GM13977 (cell line): Measurements from ENCODE around the gene CIDEA.
"Not testable (repeated sequence)": the region's sequence is repeated elsewhere in the genome, so short reads cannot be mapped to it uniquely, and the experiment has no call there.

Experiments used
- DNase-seq: peaks from one replicate; pipeline ENCODE4 v3.0.0; 2012; ENCODE audit warnings: low spot score
- in situ Hi-C: fragments of 300-500 bp; cut with MboI; formaldehyde crosslinking; loops from one replicate; pipeline ENCODE4 v1.12.0; 2022; ENCODE audit warnings: low sequenced_read_pairs, low pct_unique_long_range_greater_than_20kb, mixed read lengths, inconsistent platforms; ENCODE audit not compliant: unreplicated experiment
- TF ChIP-seq, protein P1 (sequence below): IDR thresholded peaks from 2 replicates; pipeline ENCODE4 v1.5.1; 2012; ENCODE audit warnings: mild to moderate bottlenecking, control low read depth; ENCODE audit not compliant: insufficient read depth; ENCODE audit errors: extremely low read depth, missing control alignments

CIDEA gene, protein sequence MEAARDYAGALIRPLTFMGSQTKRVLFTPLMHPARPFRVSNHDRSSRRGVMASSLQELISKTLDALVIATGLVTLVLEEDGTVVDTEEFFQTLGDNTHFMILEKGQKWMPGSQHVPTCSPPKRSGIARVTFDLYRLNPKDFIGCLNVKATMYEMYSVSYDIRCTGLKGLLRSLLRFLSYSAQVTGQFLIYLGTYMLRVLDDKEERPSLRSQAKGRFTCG

GRCh38 chr18:12254136-12254819 lies at the start of gene CIDEA:
TSS of gene CIDEA (plus strand) at chr18:12254361. CDS start at chr18:12254384, 23 bp downstream.
- TF ChIP-seq, protein P1, sequence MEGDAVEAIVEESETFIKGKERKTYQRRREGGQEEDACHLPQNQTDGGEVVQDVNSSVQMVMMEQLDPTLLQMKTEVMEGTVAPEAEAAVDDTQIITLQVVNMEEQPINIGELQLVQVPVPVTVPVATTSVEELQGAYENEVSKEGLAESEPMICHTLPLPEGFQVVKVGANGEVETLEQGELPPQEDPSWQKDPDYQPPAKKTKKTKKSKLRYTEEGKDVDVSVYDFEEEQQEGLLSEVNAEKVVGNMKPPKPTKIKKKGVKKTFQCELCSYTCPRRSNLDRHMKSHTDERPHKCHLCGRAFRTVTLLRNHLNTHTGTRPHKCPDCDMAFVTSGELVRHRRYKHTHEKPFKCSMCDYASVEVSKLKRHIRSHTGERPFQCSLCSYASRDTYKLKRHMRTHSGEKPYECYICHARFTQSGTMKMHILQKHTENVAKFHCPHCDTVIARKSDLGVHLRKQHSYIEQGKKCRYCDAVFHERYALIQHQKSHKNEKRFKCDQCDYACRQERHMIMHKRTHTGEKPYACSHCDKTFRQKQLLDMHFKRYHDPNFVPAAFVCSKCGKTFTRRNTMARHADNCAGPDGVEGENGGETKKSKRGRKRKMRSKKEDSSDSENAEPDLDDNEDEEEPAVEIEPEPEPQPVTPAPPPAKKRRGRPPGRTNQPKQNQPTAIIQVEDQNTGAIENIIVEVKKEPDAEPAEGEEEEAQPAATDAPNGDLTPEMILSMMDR, result no peak
- in situ Hi-C loops, result no loop called here
- DNase-seq, result no peak

DNA sequence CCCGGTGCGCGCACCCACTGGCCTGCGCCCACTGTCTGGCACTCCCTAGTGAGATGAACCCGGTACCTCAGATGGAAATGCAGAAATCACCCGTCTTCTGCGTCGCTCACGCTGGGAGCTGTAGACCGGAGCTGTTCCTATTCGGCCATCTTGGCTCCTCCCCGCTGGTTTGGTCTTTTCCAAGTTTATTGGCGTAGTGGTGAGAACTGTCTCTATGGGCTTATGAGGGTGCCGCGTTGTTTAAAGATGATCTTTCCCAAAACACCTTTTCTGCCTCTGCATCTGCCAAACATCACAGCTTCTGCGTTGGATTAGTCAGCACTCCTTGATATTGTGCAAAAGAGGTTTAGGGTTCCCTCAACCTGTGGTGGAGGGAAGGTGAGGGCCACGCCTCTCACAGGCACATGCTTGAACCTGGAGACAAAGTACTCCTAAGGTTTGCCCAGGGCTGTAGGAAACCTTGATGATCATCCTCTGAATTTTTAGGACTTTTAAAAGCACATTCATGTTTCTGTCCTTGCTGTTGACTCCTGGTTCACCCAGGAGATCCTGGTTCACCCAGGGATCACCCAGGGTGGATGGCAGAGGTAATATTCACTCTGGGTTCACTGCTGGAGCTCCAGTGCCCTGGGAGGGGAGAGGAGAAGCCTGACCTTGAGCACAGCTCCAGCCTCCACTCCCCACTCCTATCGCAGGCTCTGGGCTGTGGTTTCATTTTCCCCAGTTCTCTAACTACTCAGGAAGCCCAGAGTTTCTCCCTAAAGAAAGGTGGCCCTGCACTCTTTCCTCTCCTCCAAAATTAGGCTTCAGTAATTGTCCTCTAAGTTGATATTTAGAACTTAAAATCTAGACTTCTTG lies 45.6 kb upstream of the CIDEA start:
- in situ Hi-C loops, DNase-seq: not testable (repeated sequence)

DNA sequence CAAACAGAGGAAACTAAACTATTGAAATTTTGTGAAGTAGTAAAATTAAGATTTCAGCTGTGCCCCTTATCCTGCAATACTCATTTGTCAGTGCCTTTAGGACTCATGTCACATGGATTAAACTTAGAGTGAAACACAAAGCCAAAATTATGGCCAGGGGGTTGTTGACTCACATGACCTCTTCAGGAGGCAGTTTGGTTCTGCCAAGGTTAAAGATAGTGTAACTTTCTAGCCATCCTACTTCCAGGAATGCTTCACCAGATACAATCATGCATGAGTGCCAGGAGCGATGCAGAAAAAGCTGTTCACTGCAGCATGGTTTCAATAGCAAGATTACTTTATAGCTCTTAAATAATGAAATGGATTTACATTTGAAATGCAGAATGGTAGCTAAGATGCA lies 41.9 kb upstream of the CIDEA start:
- in situ Hi-C loops, DNase-seq: not testable (repeated sequence)

DNA sequence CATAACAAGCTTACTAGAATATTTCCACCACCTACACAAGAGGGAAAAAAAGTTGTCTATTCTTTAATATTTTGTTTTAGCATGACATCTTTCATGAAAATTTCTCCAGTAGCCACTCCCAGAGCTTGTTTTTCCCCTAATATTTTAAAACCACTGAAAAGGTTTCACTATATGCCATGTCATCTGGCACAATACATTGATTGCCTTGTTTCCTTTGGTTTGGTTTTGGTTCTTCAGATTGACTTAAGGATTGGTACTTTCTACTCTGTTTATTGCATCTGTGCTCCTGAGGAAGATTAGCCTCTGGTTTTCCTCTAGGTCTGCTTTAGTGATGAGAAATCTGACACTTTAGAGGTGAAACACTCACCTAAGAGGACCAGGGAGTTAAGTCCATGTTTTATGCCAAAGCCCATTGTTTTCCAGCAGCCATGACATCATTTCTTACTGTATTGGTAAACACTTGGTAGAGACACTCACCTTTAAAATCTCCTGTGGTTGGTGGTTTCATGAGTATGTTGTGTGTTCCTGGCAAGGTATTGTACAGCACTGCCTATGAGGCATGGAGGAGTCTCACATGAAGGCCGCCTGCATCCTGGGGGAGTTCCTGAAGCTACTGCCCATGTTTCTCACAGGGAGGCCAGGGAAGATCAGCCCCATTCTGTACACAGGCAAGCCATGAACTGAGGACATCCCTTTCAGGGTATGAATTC lies 39.7 kb upstream of the CIDEA start:
- DNase-seq, in situ Hi-C loops: not testable (repeated sequence)

- in situ Hi-C loops, DNase-seq: not testable (repeated sequence)
Measured at GRCh38 chr18:12216471-12216870, 37.7 kb upstream of the CIDEA start.

- in situ Hi-C loops, DNase-seq: not testable (repeated sequence)
Measured at GRCh38 chr18:12218603-12219002, 35.6 kb upstream of the CIDEA start.

DNA sequence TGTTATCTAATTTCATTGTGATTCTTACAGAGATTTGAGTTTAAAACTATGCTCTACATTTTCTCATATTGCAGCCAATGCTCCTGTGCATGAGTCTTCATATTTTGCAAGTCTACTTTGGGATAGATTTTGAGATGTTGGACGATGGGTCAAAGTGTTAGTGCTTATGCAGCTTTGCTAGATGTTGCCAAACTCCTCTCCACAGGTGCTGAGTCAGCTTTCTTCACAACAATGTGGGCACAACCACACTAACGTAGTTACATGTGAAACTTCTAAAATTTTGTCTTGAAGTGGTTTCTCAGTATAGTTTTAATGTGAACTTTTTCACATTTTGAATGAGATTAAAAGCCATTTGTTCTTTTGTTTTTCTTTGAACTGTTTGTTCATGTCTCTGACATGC lies 32.1 kb upstream of the CIDEA start:
- DNase-seq, in situ Hi-C loops: not testable (repeated sequence)

DNA sequence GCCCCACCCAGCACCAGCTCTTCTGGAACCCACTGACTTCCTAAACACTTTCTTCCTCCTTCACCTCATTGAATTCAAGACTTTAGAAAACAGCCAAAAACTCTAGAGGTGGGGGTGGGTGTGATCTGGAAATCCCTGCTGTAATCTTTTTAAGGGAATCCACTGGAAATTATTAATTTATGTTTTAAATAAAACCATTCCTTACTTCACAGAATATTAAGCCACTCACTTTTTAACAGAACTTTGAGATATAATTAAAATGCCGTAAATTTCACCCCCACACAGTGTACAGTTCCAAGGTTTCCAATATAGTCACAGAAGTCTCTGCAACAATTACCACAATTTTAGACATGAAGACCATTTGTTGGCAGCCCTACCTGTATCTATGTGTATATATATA lies 30.8 kb upstream of the CIDEA start:
- in situ Hi-C loops, DNase-seq: not testable (repeated sequence)

- in situ Hi-C loops, result loop anchor here (5.0 to 25.0 kb wide), 3 partner anchors 165 to 1620 kb away; no protein-coding TSS in a partner anchor
- DNase-seq, result not testable (repeated sequence)
Measured at GRCh38 chr18:12226807-12227206, 27.4 kb upstream of the CIDEA start.

DNA sequence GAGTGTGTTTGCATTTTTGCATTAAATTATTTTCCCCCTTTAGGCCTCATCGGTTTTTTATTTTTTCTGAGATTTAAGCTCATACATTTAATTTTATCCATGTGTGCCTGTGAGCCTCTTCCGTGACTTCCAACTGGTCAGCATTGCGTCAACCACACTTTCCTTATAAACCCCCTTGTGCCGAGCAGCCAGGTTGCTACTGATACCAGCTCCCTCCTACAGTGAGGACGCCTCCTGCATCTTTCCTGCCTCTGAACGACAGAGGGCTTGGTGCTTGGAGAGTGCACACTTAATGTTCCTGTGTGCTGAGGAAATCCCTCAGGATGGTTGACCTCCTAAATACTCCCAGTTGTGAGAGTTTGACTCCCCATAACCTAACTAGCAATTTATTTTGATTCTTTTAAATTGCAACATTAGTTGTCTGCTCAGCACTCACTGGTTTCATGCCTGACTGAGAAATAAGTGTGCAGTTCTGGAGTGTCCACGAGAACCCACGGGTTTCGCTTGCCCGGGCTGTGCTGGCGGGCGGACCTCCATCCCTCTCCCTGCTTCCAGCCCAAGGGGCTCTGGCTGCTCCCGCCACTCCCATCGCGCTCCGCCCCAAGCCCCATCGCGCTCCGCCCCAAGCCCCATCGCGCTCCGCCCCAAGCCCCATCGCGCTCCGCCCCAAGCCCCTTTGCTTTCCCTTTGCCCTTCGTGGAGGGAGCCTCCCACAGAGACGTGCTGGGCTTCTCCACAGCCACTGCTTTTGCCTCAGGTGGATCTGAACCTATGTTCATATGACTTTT lies 26.6 kb upstream of the CIDEA start:
- in situ Hi-C loops, result loop anchor here (5.0 to 25.0 kb wide), 3 partner anchors 165 to 1620 kb away; no protein-coding TSS in a partner anchor
- DNase-seq, result not testable (repeated sequence)

DNA sequence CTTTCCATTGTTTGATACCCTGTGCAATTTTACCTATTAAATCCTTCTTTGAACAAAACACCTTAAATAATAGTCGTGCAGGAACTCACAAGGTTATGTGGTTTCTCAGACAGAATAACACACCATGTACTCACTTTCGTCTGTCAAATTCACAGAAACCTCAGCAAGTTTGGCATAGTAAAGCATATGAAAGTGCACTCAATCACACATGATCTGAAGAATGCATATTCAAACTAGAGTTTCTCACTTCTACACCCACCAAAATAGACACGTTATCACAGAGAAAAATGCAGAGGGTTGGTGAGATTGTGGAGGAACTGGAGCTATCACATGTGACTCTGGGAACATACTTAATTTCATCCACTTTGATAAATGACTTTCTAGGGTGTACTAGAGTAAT lies 25.9 kb upstream of the CIDEA start:
- DNase-seq, result not testable (repeated sequence)
- in situ Hi-C loops, result loop anchor here (5.0 to 25.0 kb wide), 3 partner anchors 166 to 1621 kb away; no protein-coding TSS in a partner anchor

- in situ Hi-C loops, result loop anchor here (25.0 kb wide), 2 partner anchors 168 to 293 kb away; no protein-coding TSS in a partner anchor
- not testable (repeated sequence) for DNase-seq
Measured at GRCh38 chr18:12230561-12230960, 23.6 kb upstream of the CIDEA start.
